Measurements from ENCODE around the gene GCN1.

GCN1 gene

DNA sequence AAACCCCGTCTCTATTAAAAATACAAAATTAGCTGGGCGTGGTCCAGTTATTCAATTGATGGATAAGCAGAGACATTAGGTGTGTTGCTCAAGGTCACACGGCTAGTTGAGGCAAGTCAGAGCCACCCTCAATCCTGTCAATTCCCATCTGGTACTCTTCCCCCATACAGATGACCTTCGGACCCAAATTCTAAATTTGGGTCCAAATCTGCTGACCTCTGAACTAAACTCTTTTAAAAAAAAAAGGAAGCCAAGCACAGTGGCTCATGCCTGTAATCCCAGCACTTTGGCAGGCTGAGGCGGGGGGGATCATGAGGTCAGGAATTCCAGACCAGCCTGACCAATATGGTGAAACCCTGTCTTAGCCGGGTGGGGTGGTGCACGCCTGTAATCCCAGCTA lies 23.9 kb downstream of the GCN1 start:
- TF ChIP-seq POLR2A (IDR thresholded peaks at IDR 0.05; ENCODE audit: extremely low read depth, insufficient read length) (no peak), MYC (IDR thresholded peaks at IDR 0.05; ENCODE audit: low read depth, low read length) (no peak), CTCF (IDR thresholded peaks at IDR 0.05; ENCODE audit: low read depth, low read length) (no peak)
- no peak overlapping the region for H3K4me3 ChIP-seq (ENCODE audit: low read depth, low read length)
- no peak for DNase-seq (ENCODE audit: low read depth)

DNA sequence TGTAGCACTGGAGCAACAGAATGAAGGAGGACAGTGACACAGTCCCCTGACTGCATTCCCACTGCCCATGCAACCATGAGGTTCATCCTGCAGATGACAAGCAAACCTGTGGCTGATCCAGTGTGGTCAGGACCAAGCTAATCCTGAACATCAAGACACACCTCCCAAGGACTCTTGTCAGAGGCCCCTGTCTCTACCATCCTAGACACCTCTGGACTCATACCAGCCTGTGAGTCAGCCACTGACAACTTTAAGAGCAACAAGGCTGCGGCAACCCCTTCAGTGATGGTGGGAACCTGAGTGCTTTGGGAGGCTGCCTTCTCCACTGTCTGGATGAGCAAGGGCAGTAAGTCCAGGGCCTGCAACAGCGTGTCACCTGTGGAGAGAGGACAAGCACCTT lies 24.6 kb downstream of the GCN1 start:
- no peak for DNase-seq (ENCODE audit: low read depth)
- no peak overlapping the region for H3K4me3 ChIP-seq (ENCODE audit: low read depth, low read length)
- no peak for TF ChIP-seq CTCF (IDR thresholded peaks at IDR 0.05; ENCODE audit: low read depth, low read length)
- TF ChIP-seq MYC (IDR thresholded peaks at IDR 0.05; ENCODE audit: low read depth, low read length): no peak
- no peak for TF ChIP-seq POLR2A (IDR thresholded peaks at IDR 0.05; ENCODE audit: extremely low read depth, insufficient read length)
- no peak for TF ChIP-seq MAX (IDR thresholded peaks at IDR 0.05; ENCODE audit: low read depth, low read length)

GRCh38 chr12:120168337-120168736 lies 26.2 kb downstream of the GCN1 start:
- H3K4me3 ChIP-seq (ENCODE audit: low read depth, low read length): no peak overlapping the region
- DNase-seq (ENCODE audit: low read depth): no peak
- no peak for TF ChIP-seq CTCF (IDR thresholded peaks at IDR 0.05; ENCODE audit: low read depth, low read length)
- TF ChIP-seq MAX (IDR thresholded peaks at IDR 0.05; ENCODE audit: low read depth, low read length): no peak
- no peak for TF ChIP-seq POLR2A (IDR thresholded peaks at IDR 0.05; ENCODE audit: extremely low read depth, insufficient read length)
- no peak for TF ChIP-seq MYC (IDR thresholded peaks at IDR 0.05; ENCODE audit: low read depth, low read length)

- H3K4me3 ChIP-seq (ENCODE audit: low read depth, low read length): no peak overlapping the region
- no peak for TF ChIP-seq MAX (IDR thresholded peaks at IDR 0.05; ENCODE audit: low read depth, low read length)
- TF ChIP-seq POLR2A (IDR thresholded peaks at IDR 0.05; ENCODE audit: extremely low read depth, insufficient read length): no peak
- DNase-seq (ENCODE audit: low read depth): no peak
These were observed 26.9 kb downstream of the GCN1 start for GRCh38 chr12:120167529-120168095.

DNA sequence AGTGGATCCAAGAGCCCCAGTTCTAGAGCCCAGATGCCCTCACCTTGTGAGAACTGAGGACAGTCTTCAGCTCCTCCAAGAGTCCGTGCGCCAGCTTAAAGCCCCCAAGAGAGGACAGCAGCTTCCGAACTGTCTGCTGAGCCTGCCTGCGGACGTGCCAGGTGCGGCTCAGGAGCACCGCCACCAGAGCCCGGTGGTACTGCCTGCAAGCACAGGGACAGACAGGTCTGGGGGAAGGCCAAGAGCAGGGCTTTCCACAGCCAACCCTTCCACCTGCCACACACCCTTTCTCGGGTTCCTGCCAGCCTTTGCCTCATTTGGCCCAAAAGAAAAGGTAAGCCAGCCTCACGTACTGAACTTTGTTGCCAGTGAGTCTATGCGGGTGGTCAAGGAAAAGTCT lies 30.2 kb downstream of the GCN1 start:
- DNase-seq (ENCODE audit: low read depth): no peak
- TF ChIP-seq MAX (IDR thresholded peaks at IDR 0.05; ENCODE audit: low read depth, low read length): no peak
- TF ChIP-seq MYC (IDR thresholded peaks at IDR 0.05; ENCODE audit: low read depth, low read length): no peak
- no peak for TF ChIP-seq POLR2A (IDR thresholded peaks at IDR 0.05; ENCODE audit: extremely low read depth, insufficient read length)
- TF ChIP-seq CTCF (IDR thresholded peaks at IDR 0.05; ENCODE audit: low read depth, low read length): no peak
- no peak overlapping the region for H3K4me3 ChIP-seq (ENCODE audit: low read depth, low read length)

DNA sequence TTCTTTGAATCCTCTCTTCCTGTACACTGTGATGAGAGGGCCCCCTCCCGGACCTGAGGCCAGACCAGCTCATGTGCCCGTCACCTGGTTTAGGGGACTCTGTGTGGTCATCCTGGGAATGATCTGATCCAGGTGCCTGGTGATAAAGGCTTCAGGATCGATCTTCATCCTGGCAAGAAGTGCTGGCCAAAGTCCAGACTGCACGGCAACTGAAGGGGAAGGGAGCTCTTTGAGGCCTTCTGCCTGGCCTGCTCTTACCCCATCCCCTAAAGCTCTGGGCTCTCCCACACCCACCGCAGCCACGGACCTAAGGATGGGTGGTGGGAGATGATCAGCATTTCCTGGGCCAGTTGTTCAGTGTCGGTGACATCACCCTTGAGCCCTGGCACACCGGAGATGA lies 31.8 kb downstream of the GCN1 start:
- H3K4me3 ChIP-seq (ENCODE audit: low read depth, low read length): no peak overlapping the region
- no peak for DNase-seq (ENCODE audit: low read depth)
- no peak for TF ChIP-seq MYC (IDR thresholded peaks at IDR 0.05; ENCODE audit: low read depth, low read length)
- no peak for TF ChIP-seq CTCF (IDR thresholded peaks at IDR 0.05; ENCODE audit: low read depth, low read length)
- no peak for TF ChIP-seq MAX (IDR thresholded peaks at IDR 0.05; ENCODE audit: low read depth, low read length)
- TF ChIP-seq POLR2A (IDR thresholded peaks at IDR 0.05; ENCODE audit: extremely low read depth, insufficient read length): no peak

All from NB4 (cell line).